Heart left ventricle (tissue), 13 donors: Measurements from ENCODE around the gene MACROH2A1.

Experiments used
- CTCF ChIP-seq, 12 donors: fragments of 200-600 bp; sonication (generic) in 4 of 12; IDR thresholded peaks; one replicate each; pipeline versions ENCODE4 v1.5.0 to v1.8.0; 2018 to 2022; ENCODE audit warnings: antibody characterized with exemption in 12 of 12, mild to moderate bottlenecking in 5 of 12
- POLR2A ChIP-seq, 2 donors: fragments of 450-650 bp; IDR thresholded peaks; one replicate each; pipeline ENCODE4 v1.6.1; 2017; ENCODE audit warnings: antibody characterized with exemption in 2 of 2, mild to moderate bottlenecking in 2 of 2, moderate library complexity in 2 of 2
- donor health status: ischemic (EF 13 %, LVEDD 7.1; RV severe dilation, severe dysfunction).
- donor health status: DM: no; HTN: yes; CAD: no.
- donor health status: DM: no; HTN: no; CAD: no.
- donor health status: ischemic (EF 25% LVEDD 6.9; RV normal size, moderate dysfunction).
- donor health status: ischemic (EF 25% LVEDD 5.7; RV mildly dilated, moderate dysfunction).
- donor health status: ischemic (EF 35%, LVEDD 5.7; RV mildly dilated, moderate dysfunction).
- donor health status: nonischemic (EF 11% LVEDD 7.7; RV severe dilation, severe dysfunction).
- donor health status: DM: yes; HTN: yes; CAD: no.
- donor health status: PGD.
- donor health status: ischemic (EF 29% LVEDD 5.4; RV normal size, mild dysfunction).
- donor health status: nonischemic (EF 23%, LVEDD 6.1; RV moderate dilation, normal function).

- TF ChIP-seq CTCF (IDR thresholded peaks at IDR 0.05) (no peak), POLR2A (IDR thresholded peaks at IDR 0.05) (no peak)
These were observed 109.4 kb downstream of the MACROH2A1 start for GRCh38 chr5:135289651-135290050.
